K562 (cell line): ENCODE measurements around the gene ARL16. TPM values are rescaled to one million over a fixed set of nuclear protein-coding genes. Genes with fewer than 3 reads are reported as not detected.

ENCODE experiments used
- ATAC-seq: fragments of 200-7000 bp; cut with Tn5 transposase; 3 replicates; pipeline ENCODE4 v1.9.1; 2020; ENCODE audit warnings: moderate library complexity
- BruUV-seq: library from RNA; stranded (reverse); fragments of 400-500 nt; replicated peaks from 2 replicates; lab custom pipeline; 2021; lab: Mats Ljungman, UMichigan
- CTCF ChIA-PET: fragments of 300-600 bp; formaldehyde crosslinking; extraction: SDS; loops from one replicate; lab custom pipeline; 2021; ENCODE audit warnings: low intra/inter-chr PET ratio; lab: Yijun Ruan, JAX
- POLR2A ChIA-PET: fragments of 300-600, 350-650 bp; sonication (Branson Sonifier 250); formaldehyde crosslinking; extraction: SDS; loops from one replicate; lab custom pipeline; 2021; ENCODE audit warnings: antibody characterized with exemption, inconsistent platforms; lab: Yijun Ruan, JAX
- DNase-seq, 4 experiments: peaks; one replicate each; pipeline versions ENCODE4 v3.0.0 to v3.0.0-alpha.2; 2011 to 2018; ENCODE audit warnings: low spot score in 3 of 4, mixed read lengths in 3 of 4; ENCODE audit errors: extremely low read depth in 1 of 4
- FAIRE-seq: peaks from 2 replicates; lab custom pipeline; 2011; peaks lifted over from hg19 to GRCh38; lab: Jason Lieb, UNC
- H2AFZ ChIP-seq: 2 replicates; pipeline ENCODE4 v1.6.0; 2011; ENCODE audit warnings: low read depth, low read length, control low read depth, inconsistent platforms
- H3K27ac ChIP-seq: fragments of 200-600 bp; 3 replicates; pipeline ENCODE4 v1.8.0; 2011; ENCODE audit warnings: low read depth, mild to moderate bottlenecking, control low read depth, inconsistent platforms, low read length, moderate library complexity, mixed read lengths; ENCODE audit errors: extremely low read depth
- H3K27me3 ChIP-seq, 2 experiments: fragments of 300-600 bp in 1 of 2; 2 replicates in 1 of 2; 3 replicates in 1 of 2; pipeline versions ENCODE4 v1.6.0 to v1.8.0; 2011; ENCODE audit warnings: inconsistent platforms in 2 of 2, low read length in 2 of 2, mild to moderate bottlenecking in 1 of 2, mixed read lengths in 1 of 2, moderate library complexity in 1 of 2; ENCODE audit not compliant: control insufficient read depth in 2 of 2, insufficient read depth in 2 of 2
- H3K36me3 ChIP-seq: fragments of 300-600 bp; 3 replicates; pipeline ENCODE4 v1.8.0; 2011; ENCODE audit warnings: mild to moderate bottlenecking, low read length, inconsistent platforms; ENCODE audit not compliant: control insufficient read depth, insufficient read depth
- H3K4me1 ChIP-seq, 2 experiments: fragments of 200-600 bp in 1 of 2; replicated peaks in 1 of 2; 2 replicates in 1 of 2; 3 replicates in 1 of 2; pipeline versions ENCODE4 v1.5.1 to v1.8.0; 2011; ENCODE audit warnings: inconsistent platforms in 2 of 2, low read length in 2 of 2, mild to moderate bottlenecking in 1 of 2, mixed read lengths in 1 of 2, moderate library complexity in 1 of 2; ENCODE audit not compliant: control insufficient read depth in 2 of 2, insufficient read depth in 2 of 2
- H3K4me2 ChIP-seq: 2 replicates; pipeline ENCODE4 v1.6.1; 2011; ENCODE audit warnings: low read length, control low read depth, inconsistent platforms, mixed read lengths; ENCODE audit not compliant: insufficient read depth
- H3K4me3 ChIP-seq: fragments of 200-600 bp; sonication (generic), shearing (Covaris generic); 2 replicates; pipeline ENCODE4 v1.5.1; 2016; ENCODE audit warnings: control low read depth, inconsistent platforms
- H3K79me2 ChIP-seq: fragments of 200-600 bp; 3 replicates; pipeline ENCODE4 v1.8.0; 2011; ENCODE audit warnings: low read length, inconsistent platforms; ENCODE audit not compliant: control insufficient read depth, insufficient read depth
- H3K9ac ChIP-seq, 2 experiments: 2 replicates each; pipeline versions ENCODE4 v1.6.0 to v1.6.1; 2011; ENCODE audit warnings: low read depth in 2 of 2, low read length in 2 of 2, control low read depth in 1 of 2, inconsistent platforms in 1 of 2, mild to moderate bottlenecking in 1 of 2, mixed read lengths in 1 of 2; ENCODE audit not compliant: insufficient read depth in 1 of 2
- H3K9me1 ChIP-seq: one replicate; pipeline ENCODE4 v1.6.0; 2011; ENCODE audit warnings: inconsistent platforms, mild to moderate bottlenecking, low read length, moderate library complexity; ENCODE audit not compliant: control insufficient read depth, insufficient read depth
- H3K9me3 ChIP-seq: replicated peaks from 2 replicates; pipeline ENCODE4 v1.5.1; 2011; ENCODE audit warnings: low read depth, low read length, inconsistent platforms; ENCODE audit not compliant: control insufficient read depth, insufficient read depth
- H4K20me1 ChIP-seq: replicated peaks from 2 replicates; pipeline ENCODE4 v1.6.1; 2011; ENCODE audit warnings: low read length, inconsistent platforms, mixed read lengths; ENCODE audit not compliant: control insufficient read depth, insufficient read depth
- ARID1B ChIP-seq: fragments of 450-650 bp; IDR thresholded peaks from 2 replicates; pipeline ENCODE4 v1.6.1; 2016; ENCODE audit warnings: antibody characterized with exemption, mild to moderate bottlenecking, inconsistent platforms
- CBFA2T3 ChIP-seq: fragments of 450-650 bp; IDR thresholded peaks from 2 replicates; pipeline ENCODE4 v1.6.1; 2017
- DPF2 ChIP-seq: fragments of 450-650 bp; IDR thresholded peaks from 2 replicates; pipeline ENCODE4 v1.6.1; 2016
- GATA2 ChIP-seq: sonication (generic); formaldehyde crosslinking; IDR thresholded peaks from 2 replicates; pipeline ENCODE4 v1.4.0; 2020; ENCODE audit warnings: mild to moderate bottlenecking, missing genetic modification reagents
- HDAC1 ChIP-seq, 2 experiments: fragments of 450-650 bp; IDR thresholded peaks; 2 replicates each; pipeline ENCODE4 v1.6.1; 2016 to 2017; ENCODE audit warnings: inconsistent platforms in 1 of 2, mild to moderate bottlenecking in 1 of 2, moderate library complexity in 1 of 2
- MNT ChIP-seq, 2 experiments: fragments of 450-650 bp; conservative IDR thresholded peaks; 2 replicates each; pipeline ENCODE4 v1.6.1; 2017; ENCODE audit warnings: mild to moderate bottlenecking in 2 of 2, moderate library complexity in 2 of 2
- MYNN ChIP-seq, 2 experiments: sonication (generic); formaldehyde crosslinking in 1 of 2; IDR thresholded peaks; 2 replicates each; pipeline versions ENCODE4 v1.5.0 to v1.6.1; 2016 to 2020; ENCODE audit warnings: antibody characterized with exemption in 1 of 2, missing genetic modification reagents in 1 of 2
- NCOR1 ChIP-seq: fragments of 450-650 bp; IDR thresholded peaks from 2 replicates; pipeline ENCODE4 v1.6.1; 2016; ENCODE audit warnings: mild to moderate bottlenecking, moderate library complexity
- SRSF7 ChIP-seq: fragments of 200-400 bp; formaldehyde crosslinking; optimal IDR thresholded peaks from 2 replicates; pipeline ENCODE3; 2017; ENCODE audit warnings: mild to moderate bottlenecking, low read depth, low read length
- TCF3 ChIP-seq: sonication (generic); formaldehyde crosslinking; IDR thresholded peaks from 2 replicates; pipeline ENCODE4 v1.4.0; 2020; ENCODE audit warnings: mild to moderate bottlenecking, missing genetic modification reagents
- USF1 ChIP-seq: sonication (generic); formaldehyde crosslinking; IDR thresholded peaks from 2 replicates; pipeline ENCODE4 v1.9.0; 2022; ENCODE audit warnings: mild to moderate bottlenecking, missing genetic modification reagents
- ZBTB26 ChIP-seq: fragments of 450-650 bp; formaldehyde crosslinking; IDR thresholded peaks from 2 replicates; pipeline ENCODE4 v1.4.0; 2022; ENCODE audit warnings: missing genetic modification characterization
- ZFP36 ChIP-seq: fragments of 150-350 bp; IDR thresholded peaks from 2 replicates; pipeline ENCODE4 v1.6.1; 2018; ENCODE audit warnings: low read length, low read depth; ENCODE audit not compliant: partially characterized antibody
- ZNF253 ChIP-seq: fragments of 250-450 bp; sonication (Bioruptor Pico); conservative IDR thresholded peaks from 2 replicates; pipeline ENCODE4 v1.6.1; 2021; ENCODE audit warnings: mild to moderate bottlenecking
- ZNF263 ChIP-seq: sonication (generic); formaldehyde crosslinking; IDR thresholded peaks from 2 replicates; pipeline ENCODE4 v1.8.0; 2022; ENCODE audit warnings: mild to moderate bottlenecking, missing genetic modification reagents, borderline replicate concordance
- WGBS: fragments of 100-300 bp; shearing (Covaris generic); methylation state at CpG from one replicate; pipeline ENCODE4 v1.1.6; 2016; ENCODE audit warnings: low coverage, mixed read lengths; ENCODE audit not compliant: insufficient coverage; ENCODE audit errors: missing lambda C conversion rate; 5-methylcytosine and 5-hydroxymethylcytosine counted together
- in situ Hi-C: fragments of 300-500 bp; cut with MboI; formaldehyde crosslinking; loops from 4 replicates; pipeline ENCODE4 v1.15.0; 2018; ENCODE audit warnings: inconsistent platforms, mixed read lengths
- intact Hi-C: fragments of 100-400 bp; cut with micrococcal nuclease; formaldehyde crosslinking; loops from 2 replicates; pipeline ENCODE4 v1.14.2; 2022
- polyA plus RNA-seq, 8 experiments: library from polyadenylated mRNA; depleted of rRNA in 4 of 8; stranded (reverse) in 5 of 8; unstranded in 3 of 8; fragments of >200 nt; fragmentation: Nextera tagmentation in 2 of 8; fragmentation: Illumina TruSeq in 1 of 8; extraction: Ambion mirVana in 2 of 8; extraction: Trizol in 1 of 8; gene quantifications; 2 replicates each; pipeline versions ENCODE4 v1.2.1 to v1.2.3, GENCODE V29; 2011 to 2014; ENCODE audit warnings: inconsistent platforms in 1 of 8, missing spikeins in 1 of 8
- total RNA-seq, 7 experiments: library from RNA; depleted of rRNA in 6 of 7; stranded (reverse); fragments of >200 nt in 6 of 7; fragmentation: Illumina TruSeq in 2 of 7; extraction: Trizol in 2 of 7; gene quantifications; 2 replicates each; pipeline versions ENCODE4 v1.2.1 to v1.2.3, GENCODE V29; 2011 to 2021; ENCODE audit warnings: low replicate concordance in 1 of 7
- TF ChIP-seq, protein P1 (sequence below): sonication (generic); formaldehyde crosslinking; IDR thresholded peaks from 2 replicates; pipeline ENCODE4 v1.9.0; 2022; ENCODE audit warnings: mild to moderate bottlenecking, missing genetic modification reagents
- TF ChIP-seq, protein P2 (sequence below): sonication (generic); formaldehyde crosslinking; IDR thresholded peaks from 2 replicates; pipeline ENCODE4 v1.8.0; 2022; ENCODE audit warnings: missing genetic modification reagents, mild to moderate bottlenecking, moderate library complexity, borderline replicate concordance

The ARL16 gene
- total and polyA plus RNA-seq, 9 of the 15 experiments (the other 6 are each of a cell fraction or from before 2014, with no cell fraction given) = 5.4 to 32.4 (median 22.6) TPM

DNA sequence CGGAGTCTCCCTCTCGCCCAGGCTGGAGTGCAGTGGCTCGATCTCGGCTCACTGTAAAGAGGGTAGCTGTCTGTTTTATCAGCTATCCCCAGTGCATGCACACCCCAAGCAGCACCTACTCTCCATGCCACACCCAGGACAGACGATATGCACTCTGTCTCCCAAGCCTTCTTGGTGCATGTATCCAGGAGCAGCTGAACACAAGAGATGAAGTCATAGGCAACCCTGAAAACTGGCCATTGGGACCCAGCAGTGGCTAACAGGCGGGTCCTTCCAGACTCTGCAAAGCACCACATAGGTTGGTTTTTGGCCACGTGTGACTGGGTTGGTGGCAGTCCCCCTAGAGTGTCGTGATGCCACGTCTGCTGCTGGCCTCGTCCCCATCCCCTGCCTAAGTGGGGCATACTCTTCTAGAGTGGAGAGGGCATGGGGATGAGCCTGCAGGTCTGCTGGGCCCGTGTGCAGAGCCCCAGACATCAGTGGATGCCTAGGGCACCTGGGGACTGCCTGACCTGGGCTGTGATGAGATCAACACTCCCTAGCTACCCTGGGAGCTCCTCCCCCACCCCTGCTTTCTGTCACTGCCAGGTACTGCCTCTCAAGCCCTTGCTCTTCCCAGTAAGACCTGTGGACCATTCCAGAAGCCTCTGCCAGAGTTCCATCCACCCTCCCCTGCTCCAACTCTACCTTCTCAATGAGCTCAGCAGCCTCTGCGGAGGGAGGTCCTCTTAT is 36.6 kb downstream of the ARL16 start:
- in situ Hi-C loops = no loop called here
- CTCF ChIA-PET = no interaction called here
- BruUV-seq = no TSS peak
- TF ChIP-seq ZBTB26 (CRISPR knock-in tag) (no peak), ZNF263 (CRISPR knock-in tag) (no peak), SRSF7 (no peak), ZNF253 (CRISPR knock-in tag) (no peak), GATA2 (CRISPR knock-in tag) (no peak), TCF3 (CRISPR knock-in tag) (peak; percentile 55), ARID1B (peak; percentile 41; the same call in 1 of the 2 replicates), NCOR1 (0 out of 2 replicates have a peak, but pooled peaks have one; percentile 20), DPF2 (0 out of 2 replicates have a peak, but pooled peaks have one; percentile 26), CBFA2T3 (peak; percentile 54), MNT (conservative IDR thresholded peaks at IDR 0.05) (0 out of 4 replicates have a peak, but pooled peaks of 1 of the 2 experiments have one; percentile 34), HDAC1 (IDR thresholded peaks at IDR 0.05) (no peak), USF1 (peak; percentile 48; the same call in 1 of the 2 replicates), ZFP36 (no peak), MYNN (IDR thresholded peaks at IDR 0.05) (0 out of 2 replicates have a peak, but pooled peaks have one; percentile 20), MYNN (CRISPR knock-in tag; IDR thresholded peaks at IDR 0.05) (no peak)
- TF ChIP-seq, protein P1, sequence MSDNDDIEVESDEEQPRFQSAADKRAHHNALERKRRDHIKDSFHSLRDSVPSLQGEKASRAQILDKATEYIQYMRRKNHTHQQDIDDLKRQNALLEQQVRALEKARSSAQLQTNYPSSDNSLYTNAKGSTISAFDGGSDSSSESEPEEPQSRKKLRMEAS (CRISPR knock-in tag) = 0 out of 2 replicates have a peak, but pooled peaks have one; percentile 30
- TF ChIP-seq, protein P2, sequence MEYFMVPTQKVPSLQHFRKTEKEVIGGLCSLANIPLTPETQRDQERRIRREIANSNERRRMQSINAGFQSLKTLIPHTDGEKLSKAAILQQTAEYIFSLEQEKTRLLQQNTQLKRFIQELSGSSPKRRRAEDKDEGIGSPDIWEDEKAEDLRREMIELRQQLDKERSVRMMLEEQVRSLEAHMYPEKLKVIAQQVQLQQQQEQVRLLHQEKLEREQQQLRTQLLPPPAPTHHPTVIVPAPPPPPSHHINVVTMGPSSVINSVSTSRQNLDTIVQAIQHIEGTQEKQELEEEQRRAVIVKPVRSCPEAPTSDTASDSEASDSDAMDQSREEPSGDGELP (CRISPR knock-in tag) = peak; percentile 27; the same call in 1 of the 2 replicates

More for the DNA sequence above, 36.6 kb downstream of the ARL16 start:
- H3K27me3 ChIP-seq = no peaks in the 10 kb centered on the region
- intact Hi-C loops = no loop called here
- H3K4me2 ChIP-seq = peak overlapping the region; percentile 69
- no peak overlapping the region for H3K4me3 ChIP-seq
- peak overlapping the region; percentile 78 for H2AFZ ChIP-seq
- 20% methylated on average over 12 of the region's 12 CpGs for WGBS
- H4K20me1 ChIP-seq = no peaks in the 10 kb centered on the region
- POLR2A ChIA-PET = interaction anchor here (0.5 to 1.7 kb wide), 5 partner anchors 8 to 495 kb away, joined by 3 to 5 read pairs (median 3); partner anchors contain the start of gene ACTG1
- H3K36me3 ChIP-seq = no peaks in the 10 kb centered on the region
- peaks cover 20 to 71% of the 10 kb centered on the region in 2 experiments; a peak in 4 of 5 replicates for H3K4me1 ChIP-seq
- FAIRE-seq (peak; percentile 96), ATAC-seq (peak; percentile 77), DNase-seq (peak; percentile 39 to 78 (median 65))
- H3K9ac ChIP-seq = peak overlapping the region; percentile 3 to 57; a peak in 3 of 4 replicates
- H3K27ac ChIP-seq = peak overlapping the region; percentile 39; the same call in 2 of the 3 replicates
- H3K9me3 ChIP-seq = peaks cover 6% of the 10 kb centered on the region
- no peaks in the 10 kb centered on the region for H3K9me1 ChIP-seq
- H3K79me2 ChIP-seq = no peaks in the 10 kb centered on the region
